SK-N-SH (cell line): ENCODE measurements around the gene EIF4E1B.

Experiments
- CHD2 ChIP-seq: fragments of 150-350 bp; IDR thresholded peaks from 2 replicates; pipeline ENCODE4 v1.6.1; 2018; ENCODE audit warnings: low read length; ENCODE audit not compliant: partially characterized antibody
- EZH2phosphoT487 ChIP-seq: fragments of 200-600 bp; sonication (generic); IDR thresholded peaks from 2 replicates; pipeline ENCODE4 v1.6.1; 2017; ENCODE audit warnings: low read depth, mixed run types, mild to moderate bottlenecking, antibody characterized with exemption, moderate library complexity, borderline replicate concordance
- FOXM1 ChIP-seq: IDR thresholded peaks from 2 replicates; pipeline ENCODE4 v1.4.0; 2012; ENCODE audit warnings: low read depth, mild to moderate bottlenecking
- JUND ChIP-seq: IDR thresholded peaks from 2 replicates; pipeline ENCODE4 v1.4.0; 2012
- NRF1 ChIP-seq: IDR thresholded peaks from 2 replicates; pipeline ENCODE4 v1.6.1; 2012; ENCODE audit warnings: low read depth, mild to moderate bottlenecking, low read length
- POLR2AphosphoS5 ChIP-seq: IDR thresholded peaks from 2 replicates; pipeline ENCODE4 v1.6.1; 2012; ENCODE audit warnings: low read depth, low read length
- RFX5 ChIP-seq: IDR thresholded peaks from 2 replicates; pipeline ENCODE4 v1.6.1; 2012; ENCODE audit warnings: mild to moderate bottlenecking, improper control_type of control experiment, low read length
- TAF1 ChIP-seq: IDR thresholded peaks from 2 replicates; pipeline ENCODE4 v1.6.1; 2012; ENCODE audit warnings: low read depth, mild to moderate bottlenecking, low read length, moderate library complexity, borderline replicate concordance
- YY1 ChIP-seq: IDR thresholded peaks from 2 replicates; pipeline ENCODE4 v1.4.0; 2012; ENCODE audit warnings: low read depth, mild to moderate bottlenecking
- TF ChIP-seq, protein P1 (sequence below): IDR thresholded peaks from 2 replicates; pipeline ENCODE4 v1.6.1; 2012; ENCODE audit warnings: mild to moderate bottlenecking, low read depth, low read length, moderate library complexity
- TF ChIP-seq, protein P2 (sequence below): fragments of 200-600 bp; sonication (generic); IDR thresholded peaks from 2 replicates; pipeline ENCODE4 v1.6.1; 2017; ENCODE audit warnings: antibody characterized with exemption, mild to moderate bottlenecking, moderate library complexity

DNA sequence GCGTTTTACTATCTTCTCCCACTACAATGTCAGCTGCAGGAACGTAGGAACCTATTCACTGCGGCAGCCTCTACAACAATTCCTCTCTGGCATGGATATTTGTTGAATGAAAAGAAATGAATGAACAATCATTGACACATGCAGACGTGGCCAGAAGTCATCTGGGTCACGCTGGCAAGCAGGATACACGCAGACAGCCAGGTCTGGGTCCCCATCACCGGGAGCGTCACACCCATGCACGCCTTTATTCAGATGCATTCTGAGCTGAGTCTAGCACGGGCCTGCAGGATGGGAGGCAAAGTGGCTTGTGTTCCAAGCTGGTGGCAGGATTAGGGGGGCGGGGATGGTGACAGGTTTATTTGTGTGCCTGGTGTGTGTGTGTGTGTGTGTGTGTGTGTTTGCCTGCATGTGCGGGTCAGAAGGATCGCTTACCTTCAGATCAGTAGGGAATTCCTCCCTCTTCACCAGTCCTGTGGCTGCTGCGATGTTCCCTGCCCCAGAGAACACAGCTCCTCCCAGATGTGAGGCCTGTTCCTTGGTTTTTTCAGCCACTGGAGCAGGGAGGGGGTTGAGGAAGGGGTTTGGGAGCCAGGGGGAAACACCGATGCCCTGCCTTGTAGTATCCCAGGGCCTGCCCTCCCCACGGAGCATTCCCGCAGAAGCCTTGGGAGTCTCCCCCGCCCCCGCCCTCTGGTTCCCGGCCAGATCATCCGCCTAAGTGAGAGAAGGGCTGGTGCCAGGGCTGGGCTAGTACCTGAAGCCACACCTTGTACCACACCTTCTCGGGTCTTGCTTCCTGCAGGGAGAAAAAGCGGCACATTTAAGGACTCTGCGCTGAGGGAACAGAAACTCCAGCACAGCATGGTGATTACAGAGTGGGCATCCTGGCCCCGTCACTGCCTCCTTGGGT lies 4.3 kb upstream of the EIF4E1B start:
- TF ChIP-seq JUND (no peak), RFX5 (no peak), EZH2phosphoT487 (no peak), YY1 (no peak), POLR2AphosphoS5 (no peak), NRF1 (no peak), FOXM1 (no peak), CHD2 (no peak), TAF1 (no peak)
- TF ChIP-seq, protein P1, sequence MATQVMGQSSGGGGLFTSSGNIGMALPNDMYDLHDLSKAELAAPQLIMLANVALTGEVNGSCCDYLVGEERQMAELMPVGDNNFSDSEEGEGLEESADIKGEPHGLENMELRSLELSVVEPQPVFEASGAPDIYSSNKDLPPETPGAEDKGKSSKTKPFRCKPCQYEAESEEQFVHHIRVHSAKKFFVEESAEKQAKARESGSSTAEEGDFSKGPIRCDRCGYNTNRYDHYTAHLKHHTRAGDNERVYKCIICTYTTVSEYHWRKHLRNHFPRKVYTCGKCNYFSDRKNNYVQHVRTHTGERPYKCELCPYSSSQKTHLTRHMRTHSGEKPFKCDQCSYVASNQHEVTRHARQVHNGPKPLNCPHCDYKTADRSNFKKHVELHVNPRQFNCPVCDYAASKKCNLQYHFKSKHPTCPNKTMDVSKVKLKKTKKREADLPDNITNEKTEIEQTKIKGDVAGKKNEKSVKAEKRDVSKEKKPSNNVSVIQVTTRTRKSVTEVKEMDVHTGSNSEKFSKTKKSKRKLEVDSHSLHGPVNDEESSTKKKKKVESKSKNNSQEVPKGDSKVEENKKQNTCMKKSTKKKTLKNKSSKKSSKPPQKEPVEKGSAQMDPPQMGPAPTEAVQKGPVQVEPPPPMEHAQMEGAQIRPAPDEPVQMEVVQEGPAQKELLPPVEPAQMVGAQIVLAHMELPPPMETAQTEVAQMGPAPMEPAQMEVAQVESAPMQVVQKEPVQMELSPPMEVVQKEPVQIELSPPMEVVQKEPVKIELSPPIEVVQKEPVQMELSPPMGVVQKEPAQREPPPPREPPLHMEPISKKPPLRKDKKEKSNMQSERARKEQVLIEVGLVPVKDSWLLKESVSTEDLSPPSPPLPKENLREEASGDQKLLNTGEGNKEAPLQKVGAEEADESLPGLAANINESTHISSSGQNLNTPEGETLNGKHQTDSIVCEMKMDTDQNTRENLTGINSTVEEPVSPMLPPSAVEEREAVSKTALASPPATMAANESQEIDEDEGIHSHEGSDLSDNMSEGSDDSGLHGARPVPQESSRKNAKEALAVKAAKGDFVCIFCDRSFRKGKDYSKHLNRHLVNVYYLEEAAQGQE: no peak
- TF ChIP-seq, protein P2, sequence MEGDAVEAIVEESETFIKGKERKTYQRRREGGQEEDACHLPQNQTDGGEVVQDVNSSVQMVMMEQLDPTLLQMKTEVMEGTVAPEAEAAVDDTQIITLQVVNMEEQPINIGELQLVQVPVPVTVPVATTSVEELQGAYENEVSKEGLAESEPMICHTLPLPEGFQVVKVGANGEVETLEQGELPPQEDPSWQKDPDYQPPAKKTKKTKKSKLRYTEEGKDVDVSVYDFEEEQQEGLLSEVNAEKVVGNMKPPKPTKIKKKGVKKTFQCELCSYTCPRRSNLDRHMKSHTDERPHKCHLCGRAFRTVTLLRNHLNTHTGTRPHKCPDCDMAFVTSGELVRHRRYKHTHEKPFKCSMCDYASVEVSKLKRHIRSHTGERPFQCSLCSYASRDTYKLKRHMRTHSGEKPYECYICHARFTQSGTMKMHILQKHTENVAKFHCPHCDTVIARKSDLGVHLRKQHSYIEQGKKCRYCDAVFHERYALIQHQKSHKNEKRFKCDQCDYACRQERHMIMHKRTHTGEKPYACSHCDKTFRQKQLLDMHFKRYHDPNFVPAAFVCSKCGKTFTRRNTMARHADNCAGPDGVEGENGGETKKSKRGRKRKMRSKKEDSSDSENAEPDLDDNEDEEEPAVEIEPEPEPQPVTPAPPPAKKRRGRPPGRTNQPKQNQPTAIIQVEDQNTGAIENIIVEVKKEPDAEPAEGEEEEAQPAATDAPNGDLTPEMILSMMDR: no peak
